ENCODE data around the gene EIF3L. TPM values are rescaled to one million over a fixed set of nuclear protein-coding genes. Genes with fewer than 3 reads are reported as not detected.
"Not testable (repeated sequence)": the region's sequence is repeated elsewhere in the genome, so short reads cannot be mapped to it uniquely, and the experiment has no call there.

The EIF3L gene
- total RNA-seq (2014; rRNA removed; shearing (Covaris generic)): 219 and 230 TPM in 2 replicates

- peak; percentile 82 for DNase-seq (ENCODE audit: low spot score)
These were observed at the start of gene EIF3L for GRCh38 chr22:37849089-37849751. Gene EIF3L, plus strand, starts transcription at chr22:37849419. Its CDS starts 31 bp downstream, at chr22:37849450.

GRCh38 chr22:37799979-37800378, 49.2 kb upstream of the EIF3L start:
- DNase-seq (ENCODE audit: low spot score): not testable (repeated sequence)

GRCh38 chr22:37801946-37802309, 47.3 kb upstream of the EIF3L start:
- DNase-seq (ENCODE audit: low spot score): no peak

GRCh38 chr22:37802310-37803194, 46.7 kb upstream of the EIF3L start:
- no peak for DNase-seq (ENCODE audit: low spot score)

GRCh38 chr22:37803195-37803638, 46.0 kb upstream of the EIF3L start:
- DNase-seq (ENCODE audit: low spot score): no peak

GRCh38 chr22:37803639-37804351, 45.4 kb upstream of the EIF3L start:
- DNase-seq (ENCODE audit: low spot score): no peak

GRCh38 chr22:37804352-37804880, 44.8 kb upstream of the EIF3L start:
- no peak for DNase-seq (ENCODE audit: low spot score)

- peak; percentile 83 for DNase-seq (ENCODE audit: low spot score)
These were observed 44.1 kb upstream of the EIF3L start for GRCh38 chr22:37804881-37805809.

- DNase-seq (ENCODE audit: low spot score): no peak
These were observed 43.4 kb upstream of the EIF3L start for GRCh38 chr22:37805810-37806277.

GRCh38 chr22:37806409-37807333, 42.5 kb upstream of the EIF3L start:
- peak; percentile 34 for DNase-seq (ENCODE audit: low spot score)

GRCh38 chr22:37807410-37808293, 41.6 kb upstream of the EIF3L start, which contains the start of gene GCAT:
Gene GCAT, plus strand, starts transcription at chr22:37807934. Its CDS starts 34 bp downstream, at chr22:37807968.
- DNase-seq (ENCODE audit: low spot score): peak; percentile 88

- DNase-seq (ENCODE audit: low spot score): no peak
These were observed 40.9 kb upstream of the EIF3L start for GRCh38 chr22:37808294-37808657.

GRCh38 chr22:37809672-37810333, 39.4 kb upstream of the EIF3L start:
- DNase-seq (ENCODE audit: low spot score): no peak

- DNase-seq (ENCODE audit: low spot score): no peak
These were observed 37.4 kb upstream of the EIF3L start for GRCh38 chr22:37811867-37812266.

- no peak for DNase-seq (ENCODE audit: low spot score)
These were observed 36.1 kb upstream of the EIF3L start for GRCh38 chr22:37812869-37813678.

GRCh38 chr22:37815593-37815992, 33.6 kb upstream of the EIF3L start:
- no peak for DNase-seq (ENCODE audit: low spot score)
